HG03139 (cell line): ENCODE data around the gene TRIM63.

ENCODE experiments used
- ATAC-seq: cut with Tn5 transposase; IDR thresholded peaks from one replicate; pipeline ENCODE4 v1.9.1; 2021; ENCODE audit not compliant: unreplicated experiment

The TRIM63 gene

GRCh38 chr1:26019641-26020315 is 47.7 kb downstream of the TRIM63 start:
- no peak for ATAC-seq

- ATAC-seq, result no peak
Observed at GRCh38 chr1:26017606-26018005, 49.8 kb downstream of the TRIM63 start.

GRCh38 chr1:26016953-26017545 is 50.4 kb downstream of the TRIM63 start:
- no peak for ATAC-seq

- no peak for ATAC-seq
Observed at GRCh38 chr1:26016258-26016952, 51.0 kb downstream of the TRIM63 start.

- ATAC-seq, result no peak
Observed at GRCh38 chr1:26015358-26015757, 52.1 kb downstream of the TRIM63 start.

GRCh38 chr1:26014179-26014578 is 53.3 kb downstream of the TRIM63 start:
- ATAC-seq, result no peak

- no peak for ATAC-seq
Observed at GRCh38 chr1:26012864-26013263, 54.6 kb downstream of the TRIM63 start.

GRCh38 chr1:26010825-26011224 is 56.6 kb downstream of the TRIM63 start:
- ATAC-seq, result no peak

GRCh38 chr1:26009796-26010447 is 57.5 kb downstream of the TRIM63 start:
- ATAC-seq, result no peak

GRCh38 chr1:26006710-26007109 is 60.7 kb downstream of the TRIM63 start:
- ATAC-seq, result no peak

- no peak for ATAC-seq
Observed at GRCh38 chr1:26005434-26006105, 61.9 kb downstream of the TRIM63 start.

GRCh38 chr1:26003756-26004155 is 63.7 kb downstream of the TRIM63 start:
- ATAC-seq, result no peak

- ATAC-seq, result no peak
Observed at GRCh38 chr1:26003262-26003661, 64.2 kb downstream of the TRIM63 start.
